ENCODE results near the gene GAA. TPM values are rescaled to one million over a fixed set of nuclear protein-coding genes. Genes with fewer than 3 reads are reported as not detected.

GAA gene
- total and polyA plus RNA-seq, 2 of the 4 experiments (the other 2 are of a cell fraction) = 2.2 to 14.8 TPM

- Histone ChIP-seq H3K9ac (ENCODE audit: low read depth, low read length) (no peak overlapping the region), H3K4me3 (ENCODE audit: insufficient read depth, low read depth, low read length) (no peak overlapping the region), H4K91ac (ENCODE audit: insufficient read depth, low read depth, low read length) (no peak overlapping the region), H4K5ac (ENCODE audit: low read depth, low read length) (no peak overlapping the region), H3K4me2 (ENCODE audit: low read depth, low read length) (no peak overlapping the region), H2AFZ (replicated peaks; ENCODE audit: low read length, poor library complexity) (peak overlapping the region; percentile 73), H2BK120ac (ENCODE audit: low read depth, low read length) (no peak overlapping the region), H2BK15ac (ENCODE audit: low read depth, low read length) (no peak overlapping the region; the same call in 2 of the 3 replicates), H3K9me1 (ENCODE audit: insufficient read depth, low read length) (peaks cover 8% of the 10 kb centered on the region), H3K9me3 (ENCODE audit: control insufficient read depth, insufficient read depth, low read length) (no peaks in the 10 kb centered on the region), H2AK9ac (replicated peaks; ENCODE audit: low read depth, low read length, poor library complexity) (peak overlapping the region; percentile 78), H3K18ac (ENCODE audit: low read depth, low read length) (no peak overlapping the region), H3K27me3 (ENCODE audit: control insufficient read depth, insufficient read depth, low read length) (no peaks in the 10 kb centered on the region), H3K27ac (ENCODE audit: insufficient read depth, low read length) (no peak overlapping the region), H4K20me1 (ENCODE audit: insufficient read depth, low read length) (no peaks in the 10 kb centered on the region), H2AK5ac (ENCODE audit: low read depth, low read length) (peak overlapping the region; percentile 57; the same call in 1 of the 2 replicates), H2BK5ac (ENCODE audit: low read depth, low read length, poor library complexity, severe bottlenecking) (no peak overlapping the region), H3K36me3 (ENCODE audit: control insufficient read depth, insufficient read depth, low read length) (no peaks in the 10 kb centered on the region), H3K79me1 (ENCODE audit: low read depth in 1 of 2, low read length in 2 of 2) (peaks cover 0 to 14% of the 10 kb centered on the region in 2 experiments; a peak in 3 of 4 replicates), H3K4me1 (ENCODE audit: control insufficient read depth, insufficient read depth, low read length) (peaks cover 6% of the 10 kb centered on the region), H3K4ac (ENCODE audit: low read depth, low read length) (peak overlapping the region; percentile 16), H3K56ac (ENCODE audit: extremely low read depth, insufficient read depth, low read length) (no peak overlapping the region), H3K14ac (replicated peaks; ENCODE audit: low read depth, low read length) (peak overlapping the region; percentile 21; the same call in 1 of the 2 replicates), H3K23ac (ENCODE audit: low read depth, low read length) (no peak overlapping the region; the same call in 1 of the 2 replicates), H4K8ac (ENCODE audit: low read depth in 2 of 2, low read length in 2 of 2) (0 out of 4 replicates have a peak overlapping the region, but pooled peaks of 1 of the 2 experiments have one; percentile 87), H2BK20ac (ENCODE audit: low read depth, low read length) (no peak overlapping the region)
- ChIA-PET POLR2A (ENCODE audit: unreplicated experiment) (no interaction called here), CTCF (no interaction called here)
- TF ChIP-seq RCOR1 (IDR thresholded peaks at IDR 0.05; ENCODE audit: insufficient replicate concordance, low read length) = no peak
- TF ChIP-seq CTCF (conservative IDR thresholded peaks at IDR 0.05; ENCODE audit: low read depth, low read length) = no peak
- no peak for TF ChIP-seq NFE2L2 (IDR thresholded peaks at IDR 0.05; ENCODE audit: low read depth, low read length)
- no peak for TF ChIP-seq RFX5 (IDR thresholded peaks at IDR 0.05; ENCODE audit: low read depth, low read length)
- TF ChIP-seq CHD1 (IDR thresholded peaks at IDR 0.05; ENCODE audit: low read depth, low read length) = no peak
- no peak for TF ChIP-seq ELK1 (IDR thresholded peaks at IDR 0.05; ENCODE audit: borderline replicate concordance, low read depth, low read length)
- TF ChIP-seq MXI1 (IDR thresholded peaks at IDR 0.05; ENCODE audit: borderline replicate concordance, low read depth, low read length) = no peak
- TF ChIP-seq RAD21 (IDR thresholded peaks at IDR 0.05; ENCODE audit: low read length) = no peak
- TF ChIP-seq USF2 (IDR thresholded peaks at IDR 0.05; ENCODE audit: low read depth, low read length) = no peak
- TF ChIP-seq CEBPB (IDR thresholded peaks at IDR 0.05; ENCODE audit: low read depth, low read length) = no peak
- TF ChIP-seq MAZ (IDR thresholded peaks at IDR 0.05; ENCODE audit: borderline replicate concordance, low read depth, low read length) = no peak
- no peak for TF ChIP-seq POLR2A (IDR thresholded peaks at IDR 0.05; ENCODE audit: low read depth, low read length)
- TF ChIP-seq BHLHE40 (IDR thresholded peaks at IDR 0.05; ENCODE audit: low read depth, low read length) = no peak
- TF ChIP-seq MAFK (IDR thresholded peaks at IDR 0.05; ENCODE audit: low read depth, low read length) = no peak
- TF ChIP-seq SMC3 (IDR thresholded peaks at IDR 0.05; ENCODE audit: low read depth, low read length) = no peak
- TF ChIP-seq FOS (IDR thresholded peaks at IDR 0.05; ENCODE audit: low read depth, low read length) = no peak
- BruUV-seq (replicated peaks) = no TSS peak
- intact Hi-C loops (cut with micrococcal nuclease) (loop anchor here (5.0 kb wide), 1 partner anchor 47 kb away; the partner anchor contains the start of gene EIF4A3), in situ Hi-C loops (cut with MboI; ENCODE audit: low sequenced_read_pairs) (no loop called here), dilution Hi-C loops (cut with HindIII; ENCODE audit: low sequenced_read_pairs, unreplicated experiment) (no loop called here)
- WGBS, 2 experiments (ENCODE audit: extremely low coverage in 2 of 2, insufficient read length in 1 of 2) = no CpG with 5 or more reads among the region's 4 CpGs
- no peak for ATAC-seq (ENCODE audit: low read depth)
- no peak for DNase-seq
These were observed 1.4 kb upstream of the GAA start for GRCh38 chr17:80100035-80100323.
